WTC11 (cell line): ENCODE measurements around the gene LMBR1. TPM values are rescaled to one million over a fixed set of nuclear protein-coding genes. Genes with fewer than 3 reads are reported as not detected.

Experiments
- ATAC-seq: fragments of 200-7000 bp; cut with Tn5 transposase; 2 replicates; pipeline ENCODE4 v1.10.0; 2021; ENCODE audit warnings: mild to moderate bottlenecking, moderate library complexity
- CTCF ChIA-PET: fragments of 300-600 bp; sonication (Branson Sonifier 250); formaldehyde crosslinking; loops from one replicate; lab custom pipeline; 2021; ENCODE audit warnings: antibody characterized with exemption; lab: Charles Lee
- POLR2A ChIA-PET: fragments of 350-600 bp; sonication (Branson Sonifier 250); formaldehyde crosslinking; loops from one replicate; lab custom pipeline; 2021; ENCODE audit warnings: antibody characterized with exemption; lab: Charles Lee
- DNase-seq: peaks from one replicate; pipeline ENCODE4 v3.0.0; 2021; ENCODE audit warnings: low spot score
- H3K27ac Mint-ChIP-seq: 2 replicates; pipeline ENCODE4 v1.8.0; 2021; ENCODE audit warnings: mixed read lengths
- H3K27me3 Mint-ChIP-seq: 2 replicates; pipeline ENCODE4 v1.8.0; 2021; ENCODE audit warnings: low read depth, mild to moderate bottlenecking, moderate library complexity, mixed read lengths
- H3K36me3 Mint-ChIP-seq: 2 replicates; pipeline ENCODE4 v1.8.0; 2021; ENCODE audit warnings: mixed read lengths
- H3K4me1 Mint-ChIP-seq: 2 replicates; pipeline ENCODE4 v1.8.0; 2022; ENCODE audit warnings: mixed read lengths
- H3K4me3 Mint-ChIP-seq: 2 replicates; pipeline ENCODE4 v1.8.0; 2021; ENCODE audit warnings: mild to moderate bottlenecking, moderate library complexity, mixed read lengths
- H3K9me3 Mint-ChIP-seq: 2 replicates; pipeline ENCODE4 v1.8.0; 2021; ENCODE audit warnings: mixed read lengths
- ELF4 ChIP-seq: sonication (generic); formaldehyde crosslinking; IDR thresholded peaks from 2 replicates; pipeline ENCODE4 v1.8.1; 2022; ENCODE audit warnings: low read depth, mild to moderate bottlenecking, moderate library complexity, missing genetic modification reagents
- NFE2L1 ChIP-seq: sonication (generic); formaldehyde crosslinking; IDR thresholded peaks from 2 replicates; pipeline ENCODE4 v1.8.1; 2023; ENCODE audit warnings: missing genetic modification reagents
- PRRX2 ChIP-seq: fragments of 250-450 bp; sonication (Bioruptor Pico); IDR thresholded peaks from 2 replicates; pipeline ENCODE4 v1.8.0; 2021; ENCODE audit warnings: mild to moderate bottlenecking
- ZNF416 ChIP-seq: fragments of 250-450 bp; sonication (Bioruptor Pico); IDR thresholded peaks from 2 replicates; pipeline ENCODE4 v1.9.0; 2021; ENCODE audit warnings: mild to moderate bottlenecking, inconsistent platforms
- ZNF671 ChIP-seq: fragments of 250-450 bp; sonication (Bioruptor Pico); IDR thresholded peaks from 2 replicates; pipeline ENCODE4 v1.8.0; 2021; ENCODE audit warnings: mild to moderate bottlenecking
- total RNA-seq: library from RNA; stranded (reverse); gene quantifications from 3 replicates; pipeline ENCODE4 v1.2.3, GENCODE V29; 2021
- TF ChIP-seq, protein P1 (sequence below): sonication (generic); formaldehyde crosslinking; IDR thresholded peaks from 2 replicates; pipeline ENCODE4 v1.8.1; 2022; ENCODE audit warnings: low read depth, missing genetic modification reagents, borderline replicate concordance
- TF ChIP-seq, protein P2 (sequence below): fragments of 250-450 bp; sonication (Bioruptor Pico); IDR thresholded peaks from 2 replicates; pipeline ENCODE4 v1.9.0; 2021; ENCODE audit warnings: mild to moderate bottlenecking, borderline replicate concordance
- TF ChIP-seq, protein P3 (sequence below): sonication (generic); formaldehyde crosslinking; IDR thresholded peaks from 2 replicates; pipeline ENCODE4 v1.8.1; 2023; ENCODE audit warnings: mild to moderate bottlenecking, missing genetic modification reagents, borderline replicate concordance
- TF ChIP-seq, protein P4 (sequence below): sonication (generic); formaldehyde crosslinking; IDR thresholded peaks from 2 replicates; pipeline ENCODE4 v1.8.0; 2023; ENCODE audit warnings: missing genetic modification reagents, mild to moderate bottlenecking, borderline replicate concordance
- TF ChIP-seq, protein P5 (sequence below): sonication (generic); formaldehyde crosslinking; IDR thresholded peaks from 2 replicates; pipeline ENCODE4 v1.8.1; 2023; ENCODE audit warnings: mild to moderate bottlenecking, missing genetic modification reagents, moderate library complexity

LMBR1 gene
- total RNA-seq, 1 experiment from 2014 or later, result 55.6 TPM

DNA sequence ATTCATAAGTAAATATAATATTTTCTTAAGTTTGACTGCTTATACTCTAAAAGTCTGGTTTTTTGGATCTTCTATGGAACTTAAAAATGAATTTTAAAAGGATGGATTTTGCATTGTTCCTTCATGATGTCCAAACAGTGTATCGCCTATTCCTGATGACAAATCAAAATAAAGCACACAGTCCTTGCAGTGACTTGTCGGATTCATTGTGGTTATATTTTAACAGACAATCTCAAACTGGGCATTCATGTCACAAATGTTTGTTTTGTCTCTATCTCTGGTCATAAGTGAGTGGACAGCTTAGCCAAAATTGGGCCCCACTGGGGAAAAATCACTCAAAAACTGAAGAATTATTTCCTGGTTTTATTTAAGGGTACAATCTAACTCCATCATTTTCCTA lies 74.8 kb downstream of the LMBR1 start:
- Mint-ChIP-seq H3K27ac (no peak overlapping the region), H3K4me1 (no peaks in the 10 kb centered on the region)
- TF ChIP-seq, protein P1, sequence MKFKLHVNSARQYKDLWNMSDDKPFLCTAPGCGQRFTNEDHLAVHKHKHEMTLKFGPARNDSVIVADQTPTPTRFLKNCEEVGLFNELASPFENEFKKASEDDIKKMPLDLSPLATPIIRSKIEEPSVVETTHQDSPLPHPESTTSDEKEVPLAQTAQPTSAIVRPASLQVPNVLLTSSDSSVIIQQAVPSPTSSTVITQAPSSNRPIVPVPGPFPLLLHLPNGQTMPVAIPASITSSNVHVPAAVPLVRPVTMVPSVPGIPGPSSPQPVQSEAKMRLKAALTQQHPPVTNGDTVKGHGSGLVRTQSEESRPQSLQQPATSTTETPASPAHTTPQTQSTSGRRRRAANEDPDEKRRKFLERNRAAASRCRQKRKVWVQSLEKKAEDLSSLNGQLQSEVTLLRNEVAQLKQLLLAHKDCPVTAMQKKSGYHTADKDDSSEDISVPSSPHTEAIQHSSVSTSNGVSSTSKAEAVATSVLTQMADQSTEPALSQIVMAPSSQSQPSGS, result no peak
- TF ChIP-seq NFE2L1 (CRISPR knock-in tag) (no peak), PRRX2 (no peak), ZNF671 (CRISPR knock-in tag) (no peak), ZNF416 (CRISPR knock-in tag) (no peak), ELF4 (CRISPR knock-in tag) (no peak)
- TF ChIP-seq, protein P2, sequence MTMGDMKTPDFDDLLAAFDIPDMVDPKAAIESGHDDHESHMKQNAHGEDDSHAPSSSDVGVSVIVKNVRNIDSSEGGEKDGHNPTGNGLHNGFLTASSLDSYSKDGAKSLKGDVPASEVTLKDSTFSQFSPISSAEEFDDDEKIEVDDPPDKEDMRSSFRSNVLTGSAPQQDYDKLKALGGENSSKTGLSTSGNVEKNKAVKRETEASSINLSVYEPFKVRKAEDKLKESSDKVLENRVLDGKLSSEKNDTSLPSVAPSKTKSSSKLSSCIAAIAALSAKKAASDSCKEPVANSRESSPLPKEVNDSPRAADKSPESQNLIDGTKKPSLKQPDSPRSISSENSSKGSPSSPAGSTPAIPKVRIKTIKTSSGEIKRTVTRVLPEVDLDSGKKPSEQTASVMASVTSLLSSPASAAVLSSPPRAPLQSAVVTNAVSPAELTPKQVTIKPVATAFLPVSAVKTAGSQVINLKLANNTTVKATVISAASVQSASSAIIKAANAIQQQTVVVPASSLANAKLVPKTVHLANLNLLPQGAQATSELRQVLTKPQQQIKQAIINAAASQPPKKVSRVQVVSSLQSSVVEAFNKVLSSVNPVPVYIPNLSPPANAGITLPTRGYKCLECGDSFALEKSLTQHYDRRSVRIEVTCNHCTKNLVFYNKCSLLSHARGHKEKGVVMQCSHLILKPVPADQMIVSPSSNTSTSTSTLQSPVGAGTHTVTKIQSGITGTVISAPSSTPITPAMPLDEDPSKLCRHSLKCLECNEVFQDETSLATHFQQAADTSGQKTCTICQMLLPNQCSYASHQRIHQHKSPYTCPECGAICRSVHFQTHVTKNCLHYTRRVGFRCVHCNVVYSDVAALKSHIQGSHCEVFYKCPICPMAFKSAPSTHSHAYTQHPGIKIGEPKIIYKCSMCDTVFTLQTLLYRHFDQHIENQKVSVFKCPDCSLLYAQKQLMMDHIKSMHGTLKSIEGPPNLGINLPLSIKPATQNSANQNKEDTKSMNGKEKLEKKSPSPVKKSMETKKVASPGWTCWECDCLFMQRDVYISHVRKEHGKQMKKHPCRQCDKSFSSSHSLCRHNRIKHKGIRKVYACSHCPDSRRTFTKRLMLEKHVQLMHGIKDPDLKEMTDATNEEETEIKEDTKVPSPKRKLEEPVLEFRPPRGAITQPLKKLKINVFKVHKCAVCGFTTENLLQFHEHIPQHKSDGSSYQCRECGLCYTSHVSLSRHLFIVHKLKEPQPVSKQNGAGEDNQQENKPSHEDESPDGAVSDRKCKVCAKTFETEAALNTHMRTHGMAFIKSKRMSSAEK, result no peak
- TF ChIP-seq, protein P3, sequence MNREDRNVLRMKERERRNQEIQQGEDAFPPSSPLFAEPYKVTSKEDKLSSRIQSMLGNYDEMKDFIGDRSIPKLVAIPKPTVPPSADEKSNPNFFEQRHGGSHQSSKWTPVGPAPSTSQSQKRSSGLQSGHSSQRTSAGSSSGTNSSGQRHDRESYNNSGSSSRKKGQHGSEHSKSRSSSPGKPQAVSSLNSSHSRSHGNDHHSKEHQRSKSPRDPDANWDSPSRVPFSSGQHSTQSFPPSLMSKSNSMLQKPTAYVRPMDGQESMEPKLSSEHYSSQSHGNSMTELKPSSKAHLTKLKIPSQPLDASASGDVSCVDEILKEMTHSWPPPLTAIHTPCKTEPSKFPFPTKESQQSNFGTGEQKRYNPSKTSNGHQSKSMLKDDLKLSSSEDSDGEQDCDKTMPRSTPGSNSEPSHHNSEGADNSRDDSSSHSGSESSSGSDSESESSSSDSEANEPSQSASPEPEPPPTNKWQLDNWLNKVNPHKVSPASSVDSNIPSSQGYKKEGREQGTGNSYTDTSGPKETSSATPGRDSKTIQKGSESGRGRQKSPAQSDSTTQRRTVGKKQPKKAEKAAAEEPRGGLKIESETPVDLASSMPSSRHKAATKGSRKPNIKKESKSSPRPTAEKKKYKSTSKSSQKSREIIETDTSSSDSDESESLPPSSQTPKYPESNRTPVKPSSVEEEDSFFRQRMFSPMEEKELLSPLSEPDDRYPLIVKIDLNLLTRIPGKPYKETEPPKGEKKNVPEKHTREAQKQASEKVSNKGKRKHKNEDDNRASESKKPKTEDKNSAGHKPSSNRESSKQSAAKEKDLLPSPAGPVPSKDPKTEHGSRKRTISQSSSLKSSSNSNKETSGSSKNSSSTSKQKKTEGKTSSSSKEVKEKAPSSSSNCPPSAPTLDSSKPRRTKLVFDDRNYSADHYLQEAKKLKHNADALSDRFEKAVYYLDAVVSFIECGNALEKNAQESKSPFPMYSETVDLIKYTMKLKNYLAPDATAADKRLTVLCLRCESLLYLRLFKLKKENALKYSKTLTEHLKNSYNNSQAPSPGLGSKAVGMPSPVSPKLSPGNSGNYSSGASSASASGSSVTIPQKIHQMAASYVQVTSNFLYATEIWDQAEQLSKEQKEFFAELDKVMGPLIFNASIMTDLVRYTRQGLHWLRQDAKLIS (CRISPR knock-in tag), result no peak
- TF ChIP-seq, protein P4, sequence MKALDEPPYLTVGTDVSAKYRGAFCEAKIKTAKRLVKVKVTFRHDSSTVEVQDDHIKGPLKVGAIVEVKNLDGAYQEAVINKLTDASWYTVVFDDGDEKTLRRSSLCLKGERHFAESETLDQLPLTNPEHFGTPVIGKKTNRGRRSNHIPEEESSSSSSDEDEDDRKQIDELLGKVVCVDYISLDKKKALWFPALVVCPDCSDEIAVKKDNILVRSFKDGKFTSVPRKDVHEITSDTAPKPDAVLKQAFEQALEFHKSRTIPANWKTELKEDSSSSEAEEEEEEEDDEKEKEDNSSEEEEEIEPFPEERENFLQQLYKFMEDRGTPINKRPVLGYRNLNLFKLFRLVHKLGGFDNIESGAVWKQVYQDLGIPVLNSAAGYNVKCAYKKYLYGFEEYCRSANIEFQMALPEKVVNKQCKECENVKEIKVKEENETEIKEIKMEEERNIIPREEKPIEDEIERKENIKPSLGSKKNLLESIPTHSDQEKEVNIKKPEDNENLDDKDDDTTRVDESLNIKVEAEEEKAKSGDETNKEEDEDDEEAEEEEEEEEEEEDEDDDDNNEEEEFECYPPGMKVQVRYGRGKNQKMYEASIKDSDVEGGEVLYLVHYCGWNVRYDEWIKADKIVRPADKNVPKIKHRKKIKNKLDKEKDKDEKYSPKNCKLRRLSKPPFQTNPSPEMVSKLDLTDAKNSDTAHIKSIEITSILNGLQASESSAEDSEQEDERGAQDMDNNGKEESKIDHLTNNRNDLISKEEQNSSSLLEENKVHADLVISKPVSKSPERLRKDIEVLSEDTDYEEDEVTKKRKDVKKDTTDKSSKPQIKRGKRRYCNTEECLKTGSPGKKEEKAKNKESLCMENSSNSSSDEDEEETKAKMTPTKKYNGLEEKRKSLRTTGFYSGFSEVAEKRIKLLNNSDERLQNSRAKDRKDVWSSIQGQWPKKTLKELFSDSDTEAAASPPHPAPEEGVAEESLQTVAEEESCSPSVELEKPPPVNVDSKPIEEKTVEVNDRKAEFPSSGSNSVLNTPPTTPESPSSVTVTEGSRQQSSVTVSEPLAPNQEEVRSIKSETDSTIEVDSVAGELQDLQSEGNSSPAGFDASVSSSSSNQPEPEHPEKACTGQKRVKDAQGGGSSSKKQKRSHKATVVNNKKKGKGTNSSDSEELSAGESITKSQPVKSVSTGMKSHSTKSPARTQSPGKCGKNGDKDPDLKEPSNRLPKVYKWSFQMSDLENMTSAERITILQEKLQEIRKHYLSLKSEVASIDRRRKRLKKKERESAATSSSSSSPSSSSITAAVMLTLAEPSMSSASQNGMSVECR (CRISPR knock-in tag), result no peak
- TF ChIP-seq, protein P5, sequence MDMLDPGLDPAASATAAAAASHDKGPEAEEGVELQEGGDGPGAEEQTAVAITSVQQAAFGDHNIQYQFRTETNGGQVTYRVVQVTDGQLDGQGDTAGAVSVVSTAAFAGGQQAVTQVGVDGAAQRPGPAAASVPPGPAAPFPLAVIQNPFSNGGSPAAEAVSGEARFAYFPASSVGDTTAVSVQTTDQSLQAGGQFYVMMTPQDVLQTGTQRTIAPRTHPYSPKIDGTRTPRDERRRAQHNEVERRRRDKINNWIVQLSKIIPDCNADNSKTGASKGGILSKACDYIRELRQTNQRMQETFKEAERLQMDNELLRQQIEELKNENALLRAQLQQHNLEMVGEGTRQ (CRISPR knock-in tag), result no peak
- TF ChIP-seq, all 79 proteins: peak for 0
- Mint-ChIP-seq H3K36me3 (peaks cover 3% of the 10 kb centered on the region; the same call in 1 of the 2 replicates), H3K4me3 (no peak overlapping the region), H3K27me3 (no peaks in the 10 kb centered on the region), H3K9me3 (no peaks in the 10 kb centered on the region)
- ChIA-PET CTCF (interaction anchor here (1.0 kb wide), 1 partner anchor 168 kb away, joined by 3 read pairs; no protein-coding TSS in a partner anchor), POLR2A (no interaction called here)
- no peak for DNase-seq
- no peak for ATAC-seq
